Fibroblast of lung (primary cell): ENCODE data around the gene PARK7. TPM values are rescaled to one million over a fixed set of nuclear protein-coding genes. Genes with fewer than 3 reads are reported as not detected.

Experiments used
- DNase-seq, 2 donors: peaks; one replicate each; pipeline versions ENCODE4 v3.0.0 to v3.0.0-alpha.2; 2010; ENCODE audit warnings: low read depth in 2 of 2
- H2AFZ ChIP-seq: 2 replicates; pipeline ENCODE4 v1.5.1; 2012; ENCODE audit warnings: low read length, control low read depth, inconsistent platforms
- H3K27ac ChIP-seq: 2 replicates; pipeline ENCODE4 v1.5.1; 2011; ENCODE audit warnings: low read length, control low read depth; ENCODE audit not compliant: insufficient read depth
- H3K27me3 ChIP-seq: 2 replicates; pipeline ENCODE4 v1.5.1; 2011; ENCODE audit warnings: mild to moderate bottlenecking, low read length; ENCODE audit not compliant: control insufficient read depth, insufficient read depth
- H3K36me3 ChIP-seq: 2 replicates; pipeline ENCODE4 v1.5.1; 2011; ENCODE audit warnings: low read length; ENCODE audit not compliant: control insufficient read depth, insufficient read depth
- H3K4me1 ChIP-seq: 2 replicates; pipeline ENCODE4 v1.5.1; 2011; ENCODE audit warnings: low read length; ENCODE audit not compliant: control insufficient read depth, insufficient read depth; ENCODE audit errors: extremely low read depth
- H3K4me2 ChIP-seq: 2 replicates; pipeline ENCODE4 v1.5.1; 2011; ENCODE audit warnings: low read length, control low read depth; ENCODE audit not compliant: insufficient read depth; ENCODE audit errors: extremely low read depth
- H3K4me3 ChIP-seq, 4 experiments: fragments of 200-600 bp in 1 of 4; sonication (generic) in 1 of 4; replicated peaks in 1 of 4; 2 replicates each; pipeline ENCODE4 v1.5.1; 2011 to 2016; ENCODE audit warnings: low read length in 4 of 4, low read depth in 3 of 4, mild to moderate bottlenecking in 3 of 4, control low read depth in 2 of 4, inconsistent platforms in 1 of 4, mixed read lengths in 1 of 4; ENCODE audit not compliant: insufficient read depth in 1 of 4; ENCODE audit errors: control extremely low read depth in 1 of 4
- H3K79me2 ChIP-seq: 2 replicates; pipeline ENCODE4 v1.5.1; 2012; ENCODE audit warnings: mild to moderate bottlenecking, low read length, inconsistent platforms; ENCODE audit not compliant: control insufficient read depth, insufficient read depth
- H3K9ac ChIP-seq: 2 replicates; pipeline ENCODE4 v1.5.1; 2011; ENCODE audit warnings: mild to moderate bottlenecking, low read length, control low read depth; ENCODE audit not compliant: insufficient read depth
- H3K9me3 ChIP-seq: 2 replicates; pipeline ENCODE4 v1.5.1; 2012; ENCODE audit warnings: low read depth, low read length; ENCODE audit not compliant: control insufficient read depth, insufficient read depth
- H4K20me1 ChIP-seq: 2 replicates; pipeline ENCODE4 v1.5.1; 2011; ENCODE audit warnings: low read length; ENCODE audit not compliant: control insufficient read depth, insufficient read depth; ENCODE audit errors: extremely low read depth
- EZH2 ChIP-seq: IDR thresholded peaks from 2 replicates; pipeline ENCODE4 v1.5.1; 2012; ENCODE audit warnings: low read length, control low read depth, mild to moderate bottlenecking; ENCODE audit errors: missing control alignments
- polyA plus RNA-seq, 2 donors: library from polyadenylated mRNA; depleted of rRNA in 1 of 2; stranded (reverse) in 1 of 2; unstranded in 1 of 2; fragments of >200 nt; gene quantifications; 2 replicates each; pipeline ENCODE4 v1.2.1, GENCODE V29; 2011 to 2012; ENCODE audit warnings: missing spikeins in 1 of 2
- total RNA-seq: library from RNA; depleted of rRNA; stranded (reverse); fragments of >200 nt; gene quantifications from 2 replicates; pipeline ENCODE4 v1.2.1, GENCODE V29; 2014
- TF ChIP-seq, protein P1 (sequence below), 2 donors: IDR thresholded peaks in 1 of 2; conservative IDR thresholded peaks in 1 of 2; 1 replicate in 1 of 2; 2 replicates in 1 of 2; pipeline ENCODE4 v1.5.1; 2011 to 2012; ENCODE audit warnings: low read length in 2 of 2, control low read depth in 1 of 2, inconsistent platforms in 1 of 2, low read depth in 1 of 2, mild to moderate bottlenecking in 1 of 2

Gene PARK7
- total and polyA plus RNA-seq, 2 donors (not counting 1 experiment from before 2014, with no cell fraction given), result 264 to 513 TPM

DNA sequence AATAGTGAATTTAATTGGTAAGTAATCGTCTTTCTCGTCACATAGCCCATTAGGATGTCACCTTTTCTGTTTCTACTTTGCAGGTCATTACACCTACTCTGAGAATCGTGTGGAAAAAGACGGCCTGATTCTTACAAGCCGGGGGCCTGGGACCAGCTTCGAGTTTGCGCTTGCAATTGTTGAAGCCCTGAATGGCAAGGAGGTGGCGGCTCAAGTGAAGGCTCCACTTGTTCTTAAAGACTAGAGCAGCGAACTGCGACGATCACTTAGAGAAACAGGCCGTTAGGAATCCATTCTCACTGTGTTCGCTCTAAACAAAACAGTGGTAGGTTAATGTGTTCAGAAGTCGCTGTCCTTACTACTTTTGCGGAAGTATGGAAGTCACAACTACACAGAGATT lies 23.3 kb downstream of the PARK7 start:
- H3K4me1 ChIP-seq, result peaks cover 3% of the 10 kb centered on the region
- no peak overlapping the region for H3K4me3 ChIP-seq
- H2AFZ ChIP-seq, result no peak overlapping the region
- no peak overlapping the region for H3K27ac ChIP-seq
- TF ChIP-seq EZH2, result no peak
- TF ChIP-seq, protein P1, sequence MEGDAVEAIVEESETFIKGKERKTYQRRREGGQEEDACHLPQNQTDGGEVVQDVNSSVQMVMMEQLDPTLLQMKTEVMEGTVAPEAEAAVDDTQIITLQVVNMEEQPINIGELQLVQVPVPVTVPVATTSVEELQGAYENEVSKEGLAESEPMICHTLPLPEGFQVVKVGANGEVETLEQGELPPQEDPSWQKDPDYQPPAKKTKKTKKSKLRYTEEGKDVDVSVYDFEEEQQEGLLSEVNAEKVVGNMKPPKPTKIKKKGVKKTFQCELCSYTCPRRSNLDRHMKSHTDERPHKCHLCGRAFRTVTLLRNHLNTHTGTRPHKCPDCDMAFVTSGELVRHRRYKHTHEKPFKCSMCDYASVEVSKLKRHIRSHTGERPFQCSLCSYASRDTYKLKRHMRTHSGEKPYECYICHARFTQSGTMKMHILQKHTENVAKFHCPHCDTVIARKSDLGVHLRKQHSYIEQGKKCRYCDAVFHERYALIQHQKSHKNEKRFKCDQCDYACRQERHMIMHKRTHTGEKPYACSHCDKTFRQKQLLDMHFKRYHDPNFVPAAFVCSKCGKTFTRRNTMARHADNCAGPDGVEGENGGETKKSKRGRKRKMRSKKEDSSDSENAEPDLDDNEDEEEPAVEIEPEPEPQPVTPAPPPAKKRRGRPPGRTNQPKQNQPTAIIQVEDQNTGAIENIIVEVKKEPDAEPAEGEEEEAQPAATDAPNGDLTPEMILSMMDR (conservative IDR thresholded peaks at IDR 0.05 in 1 of 2, IDR thresholded peaks at IDR 0.05 in 1 of 2; ENCODE audit: low read depth in 1 of 2, low read length in 2 of 2), result no peak
- H3K4me2 ChIP-seq, result no peak overlapping the region
- H3K27me3 ChIP-seq, result no peaks in the 10 kb centered on the region
- H3K36me3 ChIP-seq, result peaks cover 20% of the 10 kb centered on the region
- H3K79me2 ChIP-seq, result peaks cover 4% of the 10 kb centered on the region
- DNase-seq, result no peak
- no peaks in the 10 kb centered on the region for H3K9me3 ChIP-seq
- no peak overlapping the region for H3K9ac ChIP-seq
- H4K20me1 ChIP-seq, result no peaks in the 10 kb centered on the region

DNA sequence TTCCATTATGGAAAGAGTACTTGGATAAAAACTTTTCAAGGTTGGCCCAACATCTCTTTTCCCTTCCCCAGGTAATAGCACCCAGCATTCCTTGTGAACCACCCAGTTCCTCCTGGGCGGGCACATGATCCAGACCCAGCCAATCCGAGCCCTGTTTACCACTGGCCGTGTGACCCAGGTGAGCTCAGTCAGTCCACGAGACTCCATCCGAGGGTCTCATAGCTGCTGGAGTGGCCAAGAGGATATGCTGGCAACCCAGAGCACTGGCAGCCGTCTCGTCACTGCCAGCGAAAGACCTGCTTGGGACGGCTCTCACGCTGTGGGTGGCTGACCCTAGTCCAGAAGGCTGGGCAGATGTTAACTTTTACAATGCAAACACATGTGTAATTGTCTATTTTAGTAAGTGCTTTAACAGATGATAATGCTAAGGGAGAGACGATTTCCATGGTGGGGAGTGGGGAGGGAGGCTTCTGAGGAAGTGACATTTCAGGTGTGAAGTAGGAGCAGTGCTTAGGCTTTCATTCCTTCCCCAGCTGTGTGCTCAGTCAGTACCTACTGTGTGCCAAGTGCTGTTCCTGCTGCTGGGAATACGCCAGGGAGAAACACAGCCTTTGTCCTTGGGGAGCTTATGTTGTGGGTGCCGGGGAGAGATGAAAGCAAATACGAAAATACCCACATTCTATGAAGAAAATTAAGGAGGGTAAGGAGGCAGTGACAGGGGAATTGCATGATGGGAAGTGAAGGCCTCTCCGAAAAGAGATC lies 24.5 kb downstream of the PARK7 start:
- TF ChIP-seq EZH2, result no peak
- TF ChIP-seq, protein P1 (conservative IDR thresholded peaks at IDR 0.05 in 1 of 2, IDR thresholded peaks at IDR 0.05 in 1 of 2; ENCODE audit: low read depth in 1 of 2, low read length in 2 of 2), result no peak
- no peak overlapping the region for H3K4me3 ChIP-seq
- no peak overlapping the region for H3K9ac ChIP-seq
- no peaks in the 10 kb centered on the region for H3K27me3 ChIP-seq
- no peaks in the 10 kb centered on the region for H4K20me1 ChIP-seq
- H3K27ac ChIP-seq, result no peak overlapping the region
- DNase-seq, result no peak
- H3K9me3 ChIP-seq, result no peaks in the 10 kb centered on the region
- H3K36me3 ChIP-seq, result peaks cover 20% of the 10 kb centered on the region
- H3K79me2 ChIP-seq, result peaks cover 4% of the 10 kb centered on the region
- H3K4me2 ChIP-seq, result no peak overlapping the region
- peaks cover 3% of the 10 kb centered on the region for H3K4me1 ChIP-seq
- no peak overlapping the region for H2AFZ ChIP-seq

DNA sequence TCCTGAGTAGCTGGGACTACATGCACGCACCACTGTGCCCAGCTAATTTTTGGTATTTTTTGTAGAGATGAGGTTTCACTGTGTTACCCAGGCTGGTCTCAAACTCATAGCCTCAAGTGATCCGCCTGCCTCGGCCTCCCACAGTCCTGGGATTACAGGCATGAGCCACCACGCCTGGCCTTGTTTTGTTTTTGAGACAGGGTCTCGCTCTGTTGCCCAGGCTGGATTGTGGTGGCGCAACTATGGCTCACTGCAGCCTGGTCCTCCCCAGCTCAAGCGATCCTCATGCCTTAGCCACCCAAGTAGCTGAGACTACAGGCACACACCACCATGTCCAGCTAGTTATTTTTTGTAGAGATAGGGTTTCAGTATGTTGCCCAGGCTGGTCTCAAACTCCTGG lies 26.0 kb downstream of the PARK7 start:
- TF ChIP-seq, protein P1 (conservative IDR thresholded peaks at IDR 0.05 in 1 of 2, IDR thresholded peaks at IDR 0.05 in 1 of 2; ENCODE audit: low read depth in 1 of 2, low read length in 2 of 2), result no peak
- no peak for TF ChIP-seq EZH2
- Histone ChIP-seq H3K27me3 (no peaks in the 10 kb centered on the region), H3K36me3 (peaks cover 18% of the 10 kb centered on the region)

More for the DNA sequence above, 26.0 kb downstream of the PARK7 start:
- Histone ChIP-seq H3K9me3 (no peaks in the 10 kb centered on the region), H3K9ac (no peak overlapping the region), H3K4me2 (no peak overlapping the region), H3K27ac (no peak overlapping the region), H3K4me1 (peaks cover under 1% of the 10 kb centered on the region), H2AFZ (no peak overlapping the region), H4K20me1 (no peaks in the 10 kb centered on the region), H3K79me2 (peaks cover 2% of the 10 kb centered on the region), H3K4me3 (no peak overlapping the region)
- no peak for DNase-seq
